Fibroblast of gingiva (primary cell): ENCODE measurements around the gene FETUB.
"Not testable (repeated sequence)": the region's sequence is repeated elsewhere in the genome, so short reads cannot be mapped to it uniquely, and the experiment has no call there.

Experiments used
- DNase-seq: peaks from one replicate; pipeline ENCODE4 v3.0.0-alpha.2; 2011; ENCODE audit warnings: low read depth

The FETUB gene

GRCh38 chr3:186613637-186614265 is 26.4 kb upstream of the FETUB start:
- DNase-seq: no peak

GRCh38 chr3:186614266-186614596 is 26.0 kb upstream of the FETUB start:
- no peak for DNase-seq

GRCh38 chr3:186614597-186615483 is 25.4 kb upstream of the FETUB start:
- peak; percentile 54 for DNase-seq

GRCh38 chr3:186616299-186616617 is 23.9 kb upstream of the FETUB start:
- no peak for DNase-seq

GRCh38 chr3:186617036-186617946 is 22.9 kb upstream of the FETUB start:
- DNase-seq: peak; percentile 96

GRCh38 chr3:186618318-186618938 is 21.8 kb upstream of the FETUB start:
- DNase-seq: no peak

GRCh38 chr3:186619787-186620212 is 20.4 kb upstream of the FETUB start:
- no peak for DNase-seq

GRCh38 chr3:186620213-186621092 is 19.7 kb upstream of the FETUB start:
- no peak for DNase-seq

GRCh38 chr3:186621894-186622650 is 18.1 kb upstream of the FETUB start:
- DNase-seq: no peak

- DNase-seq: no peak
Measured at GRCh38 chr3:186622651-186623310, 17.4 kb upstream of the FETUB start.

GRCh38 chr3:186624598-186624997 is 15.6 kb upstream of the FETUB start:
- no peak for DNase-seq

- no peak for DNase-seq
Measured at GRCh38 chr3:186625600-186626042, 14.6 kb upstream of the FETUB start.

- DNase-seq: no peak
Measured at GRCh38 chr3:186626254-186626847, 13.8 kb upstream of the FETUB start.

GRCh38 chr3:186627852-186628414 is 12.3 kb upstream of the FETUB start:
- DNase-seq: no peak

GRCh38 chr3:186628756-186629155 is 11.4 kb upstream of the FETUB start:
- DNase-seq: no peak

GRCh38 chr3:186630950-186631641 is 9.1 kb upstream of the FETUB start:
- DNase-seq: no peak

GRCh38 chr3:186633481-186633880 is 6.7 kb upstream of the FETUB start:
- no peak for DNase-seq

- DNase-seq: not testable (repeated sequence)
Measured at GRCh38 chr3:186634207-186634606, 6.0 kb upstream of the FETUB start.
